Bronchial smooth muscle cell (primary cell): ENCODE results near the gene PABPC1L2A. TPM values are rescaled to one million over a fixed set of nuclear protein-coding genes. Genes with fewer than 3 reads are reported as not detected.

ENCODE experiments used
- total RNA-seq: library from RNA; depleted of rRNA; stranded (reverse); fragments of >200 nt; gene quantifications from 2 replicates; pipeline ENCODE4 v1.2.1, GENCODE V29; 2014

Gene PABPC1L2A
- not detected in 2 replicates for total RNA-seq

DNA sequence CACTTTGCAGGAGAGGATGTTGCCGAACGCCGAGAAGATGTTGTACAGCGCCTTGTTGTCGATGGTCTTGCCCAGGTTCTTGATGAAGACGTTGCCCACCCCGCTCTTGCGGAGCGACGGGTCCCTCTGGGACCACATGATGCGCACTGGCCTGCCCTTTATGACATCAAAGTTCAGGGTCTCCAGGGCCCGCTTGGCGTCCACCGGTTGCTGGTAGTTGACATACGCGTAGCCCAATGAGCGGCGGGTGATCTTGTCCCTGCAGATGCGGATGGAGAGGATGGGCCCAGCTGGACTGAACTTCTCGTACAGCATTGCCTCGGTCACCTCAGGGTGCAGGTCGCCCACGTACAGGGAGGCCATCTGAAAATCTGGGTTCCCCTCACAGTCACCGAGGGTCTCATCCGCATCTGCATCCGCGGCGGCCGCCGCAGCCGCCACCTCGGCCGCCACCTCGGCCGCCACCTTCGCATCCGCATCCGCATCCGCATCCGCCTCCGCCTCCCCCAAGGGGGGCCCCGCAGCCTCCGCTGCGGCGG lies at the start of gene PABPC1L2A:
Gene PABPC1L2A, minus strand, starts transcription at position 489 of the 539 bp plus-strand sequence. Its CDS starts 126 bp downstream, at position 363.

Other genes with a start within 250 kb of the PABPC1L2A start
- not detected in 2 replicates for gene FAM236C, start 166.9 kb downstream of the PABPC1L2A start, total RNA-seq
- gene FAM236A, start 141.3 kb downstream of the PABPC1L2A start, total RNA-seq, result not detected in 2 replicates
- gene DMRTC1, start 135.7 kb downstream of the PABPC1L2A start, total RNA-seq, result not detected in 2 replicates
- gene PABPC1L2B, start 76.6 kb downstream of the PABPC1L2A start, total RNA-seq, result 0.09 TPM in 1 of 2 replicates, not detected in the other
- 2.5 and 3.5 TPM in 2 replicates for gene NAP1L2, start 135.3 kb upstream of the PABPC1L2A start, total RNA-seq